NCI-H1417 (cell line): ENCODE results near the gene CMIP.

Experiments used
- DNase-seq, 3 experiments: peaks; one replicate each; lab custom pipeline; 2025; lab: John Stamatoyannopoulos, UW

The CMIP gene

GRCh38 chr16:81746566-81746965 is 302.0 kb downstream of the CMIP start:
- DNase-seq = no peak

GRCh38 chr16:81748476-81749198 is 304.0 kb downstream of the CMIP start:
- DNase-seq = no peak

GRCh38 chr16:81752225-81752875 is 307.7 kb downstream of the CMIP start:
- DNase-seq = no peak

DNA sequence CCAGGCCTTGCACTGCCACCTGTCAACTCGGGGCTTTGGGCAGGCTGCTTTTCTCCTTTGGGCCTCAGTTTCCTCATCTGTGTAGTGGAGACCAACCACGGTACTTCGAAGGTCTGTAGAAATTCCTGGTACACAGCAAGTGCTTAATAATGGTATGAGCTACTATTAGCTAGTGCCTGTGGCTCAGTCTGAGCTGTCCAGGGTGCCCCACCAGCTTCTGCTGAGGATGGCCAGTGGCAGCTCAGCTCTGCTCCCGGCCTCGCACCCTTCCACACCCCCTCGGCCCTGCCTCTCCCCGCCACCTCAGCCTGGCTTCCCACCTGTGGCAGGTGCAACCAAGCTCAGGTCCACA is 308.2 kb downstream of the CMIP start:
- no peak for DNase-seq

- no peak for DNase-seq
Observed at GRCh38 chr16:81754858-81755257, 310.2 kb downstream of the CMIP start.

GRCh38 chr16:81755915-81756614 is 311.5 kb downstream of the CMIP start:
- no peak for DNase-seq

GRCh38 chr16:81756615-81757356 is 312.2 kb downstream of the CMIP start:
- DNase-seq = no peak

DNA sequence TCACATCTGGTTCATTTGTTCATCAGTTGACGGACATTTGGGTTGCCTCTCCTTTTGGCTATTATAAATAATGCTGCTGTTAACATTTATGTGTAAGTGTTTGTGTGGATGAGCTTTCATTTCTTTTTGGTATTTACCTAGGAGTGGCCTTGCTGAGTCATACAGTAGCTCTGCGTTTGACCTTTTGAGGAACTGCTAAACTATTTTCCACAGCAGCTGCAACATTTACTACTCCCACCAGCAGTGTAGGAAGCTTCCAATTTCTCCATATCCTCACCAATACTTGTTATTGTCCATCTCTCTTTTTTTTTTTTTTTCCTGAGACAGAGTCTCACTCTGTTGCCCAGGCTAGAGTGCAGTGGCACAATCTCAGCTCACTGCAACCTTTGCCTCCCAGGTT is 313.8 kb downstream of the CMIP start:
- no peak for DNase-seq
